Right renal pelvis (tissue), 4 donors: ENCODE data around the gene UQCC5. TPM values are rescaled to one million over a fixed set of nuclear protein-coding genes. Genes with fewer than 3 reads are reported as not detected.
A peak's percentile ranks its signal among the peaks of the same experiment; 100 is the strongest.

Experiments used
- DNase-seq, 4 donors: peaks; one replicate each; pipeline ENCODE4 v3.0.0-alpha.2; 2013; ENCODE audit warnings: low read depth in 4 of 4, low spot score in 3 of 4, missing footprints in 1 of 4
- polyA plus RNA-seq, 4 donors: library from polyadenylated mRNA; unstranded; fragments of 120-200 nt; gene quantifications; one replicate each; pipeline ENCODE4 v1.2.1, GENCODE V29; 2013; ENCODE audit not compliant: insufficient read length in 4 of 4

Gene UQCC5, protein sequence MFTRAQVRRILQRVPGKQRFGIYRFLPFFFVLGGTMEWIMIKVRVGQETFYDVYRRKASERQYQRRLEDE
- polyA plus RNA-seq = 10 to 100 TPM; 15.2 to 24.7 (median 18.3) TPM

- peak; percentile 93 to 96 (median 95) for DNase-seq
These were observed at the start of gene UQCC5 for GRCh38 chr3:52536369-52537164. UQCC5 (plus strand) TSS chr3:52536605; CDS start chr3:52536756, 151 bp downstream.

DNA sequence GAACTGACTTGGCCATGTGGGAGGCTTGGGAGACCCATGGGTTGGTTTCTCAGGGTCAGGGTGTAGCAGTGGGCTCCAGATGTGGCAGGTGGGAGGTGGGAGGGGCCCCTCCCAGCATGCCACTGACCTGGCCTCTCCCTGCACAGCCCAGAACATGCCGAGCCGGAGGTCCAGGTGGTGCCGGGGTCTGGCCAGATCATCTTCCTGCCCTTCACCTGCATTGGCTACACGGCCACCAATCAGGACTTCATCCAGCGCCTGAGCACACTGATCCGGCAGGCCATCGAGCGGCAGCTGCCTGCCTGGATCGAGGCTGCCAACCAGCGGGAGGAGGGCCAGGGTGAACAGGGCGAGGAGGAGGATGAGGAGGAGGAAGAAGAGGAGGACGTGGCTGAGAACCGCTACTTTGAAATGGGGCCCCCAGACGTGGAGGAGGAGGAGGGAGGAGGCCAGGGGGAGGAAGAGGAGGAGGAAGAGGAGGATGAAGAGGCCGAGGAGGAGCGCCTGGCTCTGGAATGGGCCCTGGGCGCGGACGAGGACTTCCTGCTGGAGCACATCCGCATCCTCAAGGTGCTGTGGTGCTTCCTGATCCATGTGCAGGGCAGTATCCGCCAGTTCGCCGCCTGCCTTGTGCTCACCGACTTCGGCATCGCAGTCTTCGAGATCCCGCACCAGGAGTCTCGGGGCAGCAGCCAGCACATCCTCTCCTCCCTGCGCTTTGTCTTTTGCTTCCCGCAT is 49.2 kb upstream of the UQCC5 start:
- no peak for DNase-seq

- no peak for DNase-seq
These were observed 48.4 kb upstream of the UQCC5 start for GRCh38 chr3:52487788-52488691.

GRCh38 chr3:52488746-52489145 is 47.7 kb upstream of the UQCC5 start:
- DNase-seq = no peak

GRCh38 chr3:52489453-52489852 is 47.0 kb upstream of the UQCC5 start:
- DNase-seq = no peak

DNA sequence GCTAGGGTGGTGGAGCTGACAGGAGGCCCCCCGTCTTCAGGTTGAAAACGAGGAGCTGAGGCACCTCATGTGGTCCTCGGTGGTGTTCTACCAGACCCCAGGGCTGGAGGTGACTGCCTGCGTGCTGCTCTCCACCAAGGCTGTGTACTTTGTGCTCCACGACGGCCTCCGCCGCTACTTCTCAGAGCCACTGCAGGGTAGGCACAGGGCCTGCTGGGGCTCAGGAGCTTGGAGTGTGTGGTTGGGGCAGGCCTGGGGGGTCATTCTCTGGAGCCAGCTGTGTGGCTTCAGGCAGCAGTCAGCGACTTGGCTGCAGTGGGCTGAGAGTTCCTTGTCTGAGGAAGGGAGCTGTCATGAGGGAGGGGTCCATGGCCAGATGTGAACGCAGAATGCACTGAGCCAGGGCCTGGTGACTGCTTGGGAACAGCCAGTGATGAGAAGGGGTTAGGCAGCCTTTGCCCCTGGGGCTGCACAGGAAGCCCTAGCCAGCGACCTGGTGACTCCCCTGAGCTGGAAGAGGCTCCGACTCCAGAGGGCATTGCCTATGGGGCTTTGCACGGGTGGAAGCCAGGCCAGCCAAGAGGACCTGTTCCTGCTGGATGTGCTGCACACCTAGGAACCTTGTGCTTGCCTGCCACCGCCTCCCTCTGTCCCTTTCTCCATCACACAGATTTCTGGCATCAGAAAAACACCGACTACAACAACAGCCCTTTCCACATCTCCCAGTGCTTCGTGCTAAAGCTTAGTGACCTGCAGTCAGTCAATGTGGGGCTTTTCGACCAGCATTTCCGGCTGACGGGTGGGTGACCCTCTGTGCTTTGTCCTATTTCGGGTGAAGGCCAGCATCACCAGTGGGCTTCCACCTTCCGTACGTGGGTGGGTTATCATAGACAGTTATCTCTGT is 46.1 kb upstream of the UQCC5 start:
- no peak for DNase-seq

DNA sequence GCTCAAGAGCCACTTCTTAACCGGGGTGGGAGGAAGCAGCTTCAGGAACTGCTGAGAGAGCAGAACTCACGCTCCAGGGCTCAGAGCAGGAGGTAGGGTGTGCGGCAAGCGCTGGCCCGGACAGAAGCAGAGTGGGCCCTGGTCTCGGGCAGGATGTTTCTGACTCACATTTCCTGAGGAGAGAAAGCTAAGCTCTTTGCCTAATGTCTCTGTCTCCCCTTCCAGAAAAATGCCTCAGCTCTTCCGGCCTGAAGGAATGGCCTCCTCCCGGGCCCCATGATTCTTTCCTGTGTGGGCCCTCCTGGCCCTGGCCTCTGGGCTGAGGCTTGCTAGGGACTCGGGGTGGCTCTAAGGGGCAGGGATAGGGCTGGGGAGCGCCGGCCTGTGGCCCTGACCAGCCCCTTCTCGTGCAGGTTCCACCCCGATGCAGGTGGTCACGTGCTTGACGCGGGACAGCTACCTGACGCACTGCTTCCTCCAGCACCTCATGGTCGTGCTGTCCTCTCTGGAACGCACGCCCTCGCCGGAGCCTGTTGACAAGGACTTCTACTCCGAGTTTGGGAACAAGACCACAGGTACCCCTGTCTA is 45.4 kb upstream of the UQCC5 start:
- no peak for DNase-seq

DNA sequence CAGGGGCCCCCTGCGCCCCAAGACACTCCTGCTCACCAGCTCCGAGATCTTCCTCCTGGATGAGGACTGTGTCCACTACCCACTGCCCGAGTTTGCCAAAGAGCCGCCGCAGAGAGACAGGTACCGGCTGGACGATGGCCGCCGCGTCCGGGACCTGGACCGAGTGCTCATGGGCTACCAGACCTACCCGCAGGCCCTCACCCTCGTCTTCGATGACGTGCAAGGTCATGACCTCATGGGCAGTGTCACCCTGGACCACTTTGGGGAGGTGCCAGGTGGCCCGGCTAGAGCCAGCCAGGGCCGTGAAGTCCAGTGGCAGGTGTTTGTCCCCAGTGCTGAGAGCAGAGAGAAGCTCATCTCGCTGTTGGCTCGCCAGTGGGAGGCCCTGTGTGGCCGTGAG is 44.3 kb upstream of the UQCC5 start:
- no peak for DNase-seq

- DNase-seq = no peak
These were observed 43.0 kb upstream of the UQCC5 start for GRCh38 chr3:52493232-52494017.

DNA sequence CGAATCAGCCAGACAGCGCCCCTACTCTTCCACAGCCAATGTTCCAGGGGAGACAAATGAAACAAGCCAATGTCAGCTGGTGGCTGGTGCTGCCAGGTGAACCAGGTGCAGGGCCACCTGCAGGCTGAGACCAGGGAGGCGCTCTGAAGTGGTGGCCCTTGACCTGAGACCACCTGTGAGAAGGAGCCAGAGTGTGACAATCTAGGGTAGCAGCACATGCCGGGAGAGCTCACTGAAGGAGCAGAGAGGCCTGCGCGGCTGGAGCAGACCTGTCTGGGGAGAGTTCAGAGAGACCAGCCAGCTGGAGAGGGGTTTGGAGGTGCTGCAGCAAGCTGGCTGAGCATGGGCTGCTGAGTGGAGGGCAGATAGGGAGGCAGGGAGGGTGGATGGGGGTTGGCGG is 42.0 kb upstream of the UQCC5 start:
- no peak for DNase-seq

- no peak for DNase-seq
These were observed 41.4 kb upstream of the UQCC5 start, which contains the start of gene STAB1 for GRCh38 chr3:52494886-52495495. STAB1 (plus strand) TSS chr3:52495338; CDS start chr3:52495414, 76 bp downstream.

DNA sequence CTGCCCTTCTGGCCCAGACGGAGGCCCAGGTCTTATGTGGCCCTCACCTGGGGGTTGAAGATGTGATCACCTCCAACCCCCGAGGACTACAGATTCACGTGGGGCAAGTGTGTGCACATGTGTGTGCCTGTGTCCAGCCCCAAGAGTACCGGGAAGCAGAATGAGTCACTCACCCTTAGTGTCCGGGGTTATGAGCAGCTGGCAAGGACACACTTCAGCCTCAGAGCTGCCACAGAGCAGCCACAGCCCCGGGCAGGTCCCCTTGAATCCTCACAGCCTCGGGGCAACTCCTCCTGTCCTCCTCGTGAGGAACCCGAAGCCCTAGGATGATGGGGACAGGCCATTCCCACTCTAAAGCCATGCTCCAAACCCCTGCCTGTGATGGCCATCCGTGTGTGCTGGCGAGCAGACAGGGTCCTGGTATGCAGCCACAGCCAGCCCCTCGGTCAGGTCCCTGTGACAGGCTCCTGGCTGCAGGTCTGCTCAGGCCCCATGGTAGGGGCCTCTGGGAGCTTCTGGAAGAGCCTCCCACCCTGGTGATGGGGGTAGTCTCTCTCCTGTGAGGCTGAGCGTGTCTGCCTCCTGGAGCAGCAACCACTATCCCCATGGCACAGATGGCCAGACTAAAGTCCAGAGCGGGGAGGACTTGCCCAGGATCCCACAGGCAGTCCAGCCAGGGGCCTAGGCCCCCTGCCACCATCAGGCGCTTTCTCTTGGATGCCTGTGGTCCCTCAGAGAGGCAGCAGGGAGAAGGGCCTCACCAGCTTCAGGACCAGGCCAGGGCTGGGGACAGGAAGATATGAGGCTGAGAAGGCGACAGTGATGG is 40.4 kb upstream of the UQCC5 start:
- DNase-seq = no peak

GRCh38 chr3:52498137-52499054 is 38.0 kb upstream of the UQCC5 start:
- no peak for DNase-seq

DNA sequence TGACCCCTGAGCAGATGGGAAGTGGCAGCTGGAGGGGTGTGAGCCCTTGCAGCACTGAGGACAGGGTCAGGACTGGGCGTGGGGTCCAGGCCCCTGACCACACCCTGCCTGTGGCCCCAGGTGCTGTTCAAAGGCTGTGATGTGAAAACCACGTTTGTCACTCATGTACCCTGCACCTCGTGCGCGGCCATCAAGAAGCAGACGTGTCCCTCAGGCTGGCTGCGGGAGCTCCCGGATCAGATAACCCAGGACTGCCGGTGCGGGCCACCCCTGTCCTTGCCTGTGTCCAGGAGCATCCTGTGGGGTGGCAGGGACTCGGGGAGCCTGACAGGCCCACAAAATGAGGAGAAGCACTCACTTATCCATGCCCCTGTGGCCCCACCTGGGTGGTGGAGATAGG is 35.4 kb upstream of the UQCC5 start:
- DNase-seq = no peak

GRCh38 chr3:52502001-52502400 is 34.4 kb upstream of the UQCC5 start:
- no peak for DNase-seq

GRCh38 chr3:52502808-52503350 is 33.5 kb upstream of the UQCC5 start:
- no peak for DNase-seq
